A549 (cell line): Measurements from ENCODE around the gene TTC19. TPM values are rescaled to one million over a fixed set of nuclear protein-coding genes. Genes with fewer than 3 reads are reported as not detected.
A peak's percentile ranks its signal among the peaks of the same experiment; 100 is the strongest.

ENCODE experiments used
- ATAC-seq, 2 experiments: fragments of 200-7000 bp in 1 of 2; fragments of >200 bp in 1 of 2; cut with Nextera tagmentation in 1 of 2; cut with Tn5 transposase in 1 of 2; 3 replicates each; pipeline versions ENCODE4 v1.8.0 to v1.9.1; 2018 to 2020; ENCODE audit warnings: mild to moderate bottlenecking in 1 of 2, moderate library complexity in 1 of 2
- CTCF ChIA-PET: fragments of 300-600 bp; sonication (Branson Sonifier 250); formaldehyde crosslinking; extraction: SDS; loops from one replicate; lab custom pipeline; 2021; ENCODE audit warnings: antibody characterized with exemption, inconsistent platforms; lab: Yijun Ruan, JAX
- POLR2A ChIA-PET: fragments of 350-600 bp; formaldehyde crosslinking; extraction: SDS; loops from one replicate; lab custom pipeline; 2021; ENCODE audit warnings: antibody characterized with exemption, inconsistent platforms; lab: Yijun Ruan, JAX
- DNase-seq, 2 experiments: peaks; one replicate each; pipeline versions ENCODE4 v3.0.0 to v3.0.0-alpha.2; 2011 to 2016; ENCODE audit warnings: low read depth in 1 of 2, low spot score in 1 of 2
- FAIRE-seq: peaks from 2 replicates; lab custom pipeline; 2011; peaks lifted over from hg19 to GRCh38; lab: Jason Lieb, UNC
- H3K27ac ChIP-seq, 2 experiments: fragments of >200 bp; sonication (Bioruptor Twin); formaldehyde crosslinking; 3 replicates each; pipeline ENCODE4 v1.5.1; 2016 to 2017
- H3K4me1 ChIP-seq: fragments of >200 bp; sonication (Bioruptor Twin); formaldehyde crosslinking; 3 replicates; pipeline ENCODE4 v1.6.1; 2016
- H3K4me2 ChIP-seq: fragments of >200 bp; sonication (Bioruptor Twin); formaldehyde crosslinking; 3 replicates; pipeline ENCODE4 v1.6.1; 2016
- H3K4me3 ChIP-seq: fragments of >200 bp; sonication (Bioruptor Twin); formaldehyde crosslinking; 3 replicates; pipeline ENCODE4 v1.5.1; 2016
- H3K9me3 ChIP-seq: fragments of >200 bp; sonication (Bioruptor Twin); formaldehyde crosslinking; 3 replicates; pipeline ENCODE4 v1.6.1; 2016
- CBX8 ChIP-seq: fragments of 200-600 bp; sonication (generic); IDR thresholded peaks from 2 replicates; pipeline ENCODE4 v1.6.1; 2016
- CEBPB ChIP-seq, 2 experiments: fragments of >200 bp in 1 of 2; sonication (Bioruptor Twin) in 1 of 2; formaldehyde crosslinking in 1 of 2; IDR thresholded peaks; 2 replicates each; pipeline ENCODE4 v1.6.1; 2012 to 2016
- HOXB13 ChIP-seq: fragments of 250-450 bp; sonication (Bioruptor Pico); IDR thresholded peaks from 2 replicates; pipeline ENCODE4 v1.5.0; 2020; ENCODE audit warnings: low read depth, mild to moderate bottlenecking, moderate library complexity
- JUN ChIP-seq, 2 experiments: fragments of >200 bp; sonication (Bioruptor Twin); formaldehyde crosslinking; IDR thresholded peaks; 2 replicates in 1 of 2; 3 replicates in 1 of 2; pipeline ENCODE4 v1.6.1; 2016 to 2017
- MAFK ChIP-seq: fragments of 450-650 bp; IDR thresholded peaks from 2 replicates; pipeline ENCODE4 v1.6.1; 2014; ENCODE audit not compliant: partially characterized antibody
- MAX ChIP-seq: IDR thresholded peaks from 2 replicates; pipeline ENCODE4 v1.6.1; 2012
- MAZ ChIP-seq: fragments of 150-350 bp; IDR thresholded peaks from 2 replicates; pipeline ENCODE4 v1.6.1; 2014; ENCODE audit warnings: antibody characterized with exemption, low read depth, low read length, borderline replicate concordance
- NFE2L2 ChIP-seq: fragments of 150-350 bp; conservative IDR thresholded peaks from 2 replicates; pipeline ENCODE4 v1.6.1; 2014; ENCODE audit warnings: low read length
- NR3C1 ChIP-seq: fragments of >200 bp; sonication (Bioruptor Twin); formaldehyde crosslinking; IDR thresholded peaks from 3 replicates; pipeline ENCODE4 v1.6.1; 2017
- POLR2AphosphoS2 ChIP-seq: conservative IDR thresholded peaks from 2 replicates; pipeline ENCODE4 v1.6.1; 2012; ENCODE audit warnings: low read length, improper control_type of control experiment, inconsistent platforms
- RARB ChIP-seq: fragments of 250-450 bp; sonication (Bioruptor Pico); IDR thresholded peaks from 2 replicates; pipeline ENCODE4 v1.8.0; 2021; ENCODE audit warnings: mild to moderate bottlenecking, moderate library complexity
- RCOR1 ChIP-seq: fragments of 150-350 bp; IDR thresholded peaks from 2 replicates; pipeline ENCODE4 v1.6.1; 2014; ENCODE audit warnings: antibody characterized with exemption, low read length, low read depth
- RFX5 ChIP-seq: fragments of 450-650 bp; IDR thresholded peaks from 2 replicates; pipeline ENCODE4 v1.7.1; 2014; ENCODE audit warnings: antibody characterized with exemption, mild to moderate bottlenecking, moderate library complexity
- RNF2 ChIP-seq: fragments of 200-600 bp; sonication (generic); IDR thresholded peaks from 2 replicates; pipeline ENCODE4 v1.6.1; 2016; ENCODE audit warnings: low read depth, mild to moderate bottlenecking, antibody characterized with exemption, moderate library complexity, borderline replicate concordance
- TFCP2L1 ChIP-seq: fragments of 250-450 bp; sonication (Bioruptor Pico); IDR thresholded peaks from 2 replicates; pipeline ENCODE4 v1.5.0; 2021; ENCODE audit warnings: mild to moderate bottlenecking
- WGBS: methylation state at CpG from one replicate; pipeline ENCODE4 v1.1.6; 2017; ENCODE audit errors: missing lambda C conversion rate; 5-methylcytosine and 5-hydroxymethylcytosine counted together
- polyA plus RNA-seq, 4 experiments: library from polyadenylated mRNA; depleted of rRNA in 3 of 4; stranded (reverse); fragments of >200 nt; fragmentation: RNase III in 1 of 4; extraction: RNeasy Plus Mini Kit Qiagen cat#74134 plus additional on column Dnase treatment in 1 of 4; gene quantifications; 2 replicates in 3 of 4; 3 replicates in 1 of 4; pipeline ENCODE4 v1.2.3, GENCODE V29; 2011 to 2017

TTC19 gene
- polyA plus RNA-seq, 2 of the 4 experiments (the other 2 are of a cell fraction), result 16.6 to 30.3 TPM

- WGBS, result 95% methylated on average over 1 of the region's 1 CpG
- ATAC-seq (no peak), DNase-seq (no peak), FAIRE-seq (peak; percentile 70)
- H3K4me2 ChIP-seq, result no peak overlapping the region
- H3K9me3 ChIP-seq, result no peaks in the 10 kb centered on the region
- H3K4me3 ChIP-seq, result no peak overlapping the region
- H3K4me1 ChIP-seq, result no peaks in the 10 kb centered on the region
- H3K27ac ChIP-seq, result no peak overlapping the region
- TF ChIP-seq MAFK (peak; percentile 15), HOXB13 (CRISPR knock-in tag) (no peak)
- POLR2A ChIA-PET, result no interaction called here
- CTCF ChIA-PET, result interaction anchor here (1.1 to 1.6 kb wide), 2 partner anchors 13 to 28 kb away, joined by 3 read pairs; no protein-coding TSS in a partner anchor
Observed at GRCh38 chr17:16072031-16072430, 72.4 kb downstream of the TTC19 start.

- Histone ChIP-seq H3K4me3 (no peak overlapping the region), H3K27ac (no peak overlapping the region), H3K4me2 (no peak overlapping the region), H3K4me1 (no peaks in the 10 kb centered on the region), H3K9me3 (no peaks in the 10 kb centered on the region)
- WGBS, result 90% methylated on average over 4 of the region's 4 CpGs
- ATAC-seq (no peak), FAIRE-seq (peak; percentile 49), DNase-seq (no peak)
- TF ChIP-seq HOXB13 (CRISPR knock-in tag) (no peak), POLR2AphosphoS2 (no peak)
- CTCF ChIA-PET, result interaction anchor here (1.0 to 1.6 kb wide), 3 partner anchors 11 to 15 kb away, joined by 3 to 5 read pairs (median 3); no protein-coding TSS in a partner anchor
- POLR2A ChIA-PET, result no interaction called here
Observed at GRCh38 chr17:16073845-16074244, 74.2 kb downstream of the TTC19 start.

- H3K27ac ChIP-seq, result no peak overlapping the region
- 88% methylated on average over 3 of the region's 3 CpGs for WGBS
- DNase-seq, result no peak
- no peaks in the 10 kb centered on the region for H3K4me1 ChIP-seq
- TF ChIP-seq RCOR1 (no peak), MAX (no peak), JUN (IDR thresholded peaks at IDR 0.05) (no peak), NFE2L2 (no peak), RFX5 (no peak), TFCP2L1 (CRISPR knock-in tag) (no peak), NR3C1 (no peak), RARB (no peak), CBX8 (no peak)
- ChIA-PET CTCF (interaction anchor here (1.0 to 1.6 kb wide), 2 partner anchors 11 kb away, joined by 3 to 5 read pairs; no protein-coding TSS in a partner anchor), POLR2A (no interaction called here)
- H3K4me2 ChIP-seq, result no peak overlapping the region
- no peak for ATAC-seq
- no peak for FAIRE-seq
- no peak overlapping the region for H3K4me3 ChIP-seq
- no peaks in the 10 kb centered on the region for H3K9me3 ChIP-seq
Observed at GRCh38 chr17:16074423-16074822, 74.8 kb downstream of the TTC19 start.

GRCh38 chr17:16075949-16076348 lies 76.3 kb downstream of the TTC19 start:
- CTCF ChIA-PET, result interaction anchor here (0.9 kb wide), 1 partner anchor 47 kb away, joined by 3 read pairs; no protein-coding TSS in a partner anchor
- Histone ChIP-seq H3K27ac (no peak overlapping the region), H3K4me3 (no peak overlapping the region), H3K9me3 (no peaks in the 10 kb centered on the region)
- no peak for DNase-seq
- no peak for TF ChIP-seq MAZ
- TF ChIP-seq CEBPB (IDR thresholded peaks at IDR 0.05), result peak; percentile 48 to 58; a peak in 2 of 4 replicates
- no peak for TF ChIP-seq RNF2
- TF ChIP-seq, all 56 proteins: peak for 1
- H3K4me1 ChIP-seq, result no peaks in the 10 kb centered on the region
- ATAC-seq (no peak), FAIRE-seq (no peak)
- POLR2A ChIA-PET, result no interaction called here
- H3K4me2 ChIP-seq, result no peak overlapping the region
- 87% methylated on average over 5 of the region's 5 CpGs for WGBS

Other genes starting within 250 kb of the TTC19 start
- 10.2 and 14.4 TPM in 2 replicates for gene ADORA2B, start 54.7 kb upstream of the TTC19 start, polyA plus RNA-seq (2011; rRNA removed)
- 5.7 to 6.3 TPM (median 6.2 TPM) in 3 replicates for gene ADORA2B, start 54.7 kb upstream of the TTC19 start, polyA plus RNA-seq (2017; fragmentation: RNase III; extraction: RNeasy Plus Mini Kit Qiagen cat#74134 plus additional on column Dnase treatment)
- 65.5 and 72.7 TPM in 2 replicates for gene ZSWIM7, start 120 bp upstream of the TTC19 start, polyA plus RNA-seq (2011; rRNA removed)
- 56.1 to 62.9 TPM (median 60.0 TPM) in 3 replicates for gene ZSWIM7, start 120 bp upstream of the TTC19 start, polyA plus RNA-seq (2017; fragmentation: RNase III; extraction: RNeasy Plus Mini Kit Qiagen cat#74134 plus additional on column Dnase treatment)
- 190 and 194 TPM in 2 replicates for gene NCOR1, start 215.7 kb downstream of the TTC19 start, polyA plus RNA-seq (2011; rRNA removed)
- gene NCOR1, start 215.7 kb downstream of the TTC19 start, polyA plus RNA-seq (2017; fragmentation: RNase III; extraction: RNeasy Plus Mini Kit Qiagen cat#74134 plus additional on column Dnase treatment), result 60.8 to 65.5 TPM (median 65.5 TPM) in 3 replicates
- gene PIGL, start 217.4 kb downstream of the TTC19 start, polyA plus RNA-seq (2011; rRNA removed), result 34.1 and 35.1 TPM in 2 replicates
- 25.5 to 28.6 TPM (median 27.5 TPM) in 3 replicates for gene PIGL, start 217.4 kb downstream of the TTC19 start, polyA plus RNA-seq (2017; fragmentation: RNase III; extraction: RNeasy Plus Mini Kit Qiagen cat#74134 plus additional on column Dnase treatment)